ENCODE data around the gene TBX21.

The TBX21 gene

GRCh38 chr17:47713980-47714700 is 18.9 kb upstream of the TBX21 start:
- no peak for DNase-seq

- DNase-seq: no peak
Observed at GRCh38 chr17:47714773-47715396, 18.2 kb upstream of the TBX21 start.

- no peak for DNase-seq
Observed at GRCh38 chr17:47715669-47716325, 17.2 kb upstream of the TBX21 start.

GRCh38 chr17:47716375-47716774 is 16.7 kb upstream of the TBX21 start:
- DNase-seq: no peak

GRCh38 chr17:47717261-47717697 is 15.8 kb upstream of the TBX21 start:
- no peak for DNase-seq

GRCh38 chr17:47717979-47718621 is 14.9 kb upstream of the TBX21 start:
- DNase-seq: no peak

GRCh38 chr17:47718634-47719405 is 14.2 kb upstream of the TBX21 start:
- no peak for DNase-seq

GRCh38 chr17:47719411-47720152 is 13.5 kb upstream of the TBX21 start:
- no peak for DNase-seq

- DNase-seq: no peak
Observed at GRCh38 chr17:47720196-47720595, 12.8 kb upstream of the TBX21 start.

GRCh38 chr17:47720754-47721533 is 12.1 kb upstream of the TBX21 start:
- no peak for DNase-seq

- DNase-seq: no peak
Observed at GRCh38 chr17:47721725-47722124, 11.3 kb upstream of the TBX21 start.

- no peak for DNase-seq
Observed at GRCh38 chr17:47724705-47725104, 8.3 kb upstream of the TBX21 start.

- no peak for DNase-seq
Observed at GRCh38 chr17:47725446-47726111, 7.5 kb upstream of the TBX21 start.

- DNase-seq: peak; percentile 28
Observed at GRCh38 chr17:47726796-47727703, 6.0 kb upstream of the TBX21 start.

- DNase-seq: peak; percentile 17
Observed at GRCh38 chr17:47727704-47728036, 5.4 kb upstream of the TBX21 start.

- peak; percentile 32 for DNase-seq
Observed at GRCh38 chr17:47728214-47728877, 4.7 kb upstream of the TBX21 start.

GRCh38 chr17:47729476-47729875 is 3.6 kb upstream of the TBX21 start:
- no peak for DNase-seq

- DNase-seq: peak; percentile 24
Observed at GRCh38 chr17:47730681-47731080, 2.4 kb upstream of the TBX21 start.

GRCh38 chr17:47731396-47731795 is 1.6 kb upstream of the TBX21 start:
- peak; percentile 24 for DNase-seq
